Limb (tissue), 2 donors: Measurements from ENCODE around the gene S100G.

Experiments used
- DNase-seq, 2 donors: peaks; one replicate each; pipeline ENCODE4 v3.0.0-alpha.2; 2016; ENCODE audit errors: extremely low spot score in 2 of 2

S100G gene

DNA sequence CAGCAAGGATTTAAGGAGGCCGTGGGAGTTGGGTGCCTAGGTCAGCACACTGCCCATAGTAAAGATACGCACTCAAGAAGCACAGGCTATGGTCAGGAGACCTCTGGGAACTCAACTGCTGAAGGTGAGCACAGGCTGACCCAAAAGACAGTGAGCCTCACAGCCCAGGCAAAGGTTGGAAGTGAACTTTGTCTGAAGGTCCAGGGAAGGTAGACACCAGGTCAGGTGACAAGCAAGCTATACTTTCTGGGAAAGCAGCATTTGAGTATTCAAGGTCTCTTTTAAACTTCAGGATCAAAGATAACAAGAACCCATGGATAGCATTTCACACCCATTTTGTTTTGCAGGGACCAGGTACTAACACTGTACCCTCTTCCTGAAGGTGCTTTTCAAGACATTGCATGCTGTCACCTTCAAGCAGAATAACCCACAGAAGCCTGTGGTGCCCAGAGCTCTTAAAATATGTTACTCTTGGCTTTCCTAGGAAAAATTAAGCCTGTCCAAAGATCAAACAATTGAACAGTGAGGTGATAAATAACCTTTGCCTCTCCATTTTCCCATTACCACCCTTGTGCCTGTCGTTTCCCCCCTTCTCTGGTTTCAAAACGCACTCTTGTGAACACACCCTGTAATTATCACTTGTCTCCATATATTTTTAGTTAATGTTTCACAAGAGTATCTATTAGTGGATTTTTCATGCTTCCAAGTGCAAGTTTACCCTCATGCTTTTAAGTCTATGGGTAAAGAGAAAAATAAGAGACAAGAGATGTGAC is 3.4 kb upstream of the S100G start:
- DNase-seq, result no peak

- DNase-seq, result no peak
Measured at GRCh38 chrX:16651391-16652024, 1.6 kb downstream of the S100G start.

- no peak for DNase-seq
Measured at GRCh38 chrX:16653424-16653823, 3.5 kb downstream of the S100G start.

- no peak for DNase-seq
Measured at GRCh38 chrX:16654093-16654492, 4.1 kb downstream of the S100G start.

DNA sequence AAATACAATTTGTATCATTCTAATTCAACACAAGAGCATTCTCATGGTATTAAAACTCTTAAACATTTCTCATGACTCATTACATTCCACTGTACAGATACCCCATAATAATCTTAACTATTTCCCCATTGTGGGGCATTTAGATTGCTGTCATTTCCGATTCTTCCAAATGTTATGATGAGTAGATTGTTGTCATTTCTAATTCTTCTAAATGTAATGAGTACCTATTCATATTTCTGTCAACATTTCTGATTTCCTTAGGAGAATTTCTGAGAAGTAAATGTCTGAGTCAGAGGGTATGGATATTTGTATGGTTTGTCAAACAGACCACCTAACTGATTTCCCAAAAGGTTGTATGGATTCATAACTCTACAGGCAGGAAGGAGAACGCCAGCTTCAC is 8.3 kb downstream of the S100G start:
- DNase-seq, result no peak

GRCh38 chrX:16659321-16659720 is 9.4 kb downstream of the S100G start:
- DNase-seq, result no peak

GRCh38 chrX:16661495-16661894 is 11.5 kb downstream of the S100G start:
- DNase-seq, result no peak

DNA sequence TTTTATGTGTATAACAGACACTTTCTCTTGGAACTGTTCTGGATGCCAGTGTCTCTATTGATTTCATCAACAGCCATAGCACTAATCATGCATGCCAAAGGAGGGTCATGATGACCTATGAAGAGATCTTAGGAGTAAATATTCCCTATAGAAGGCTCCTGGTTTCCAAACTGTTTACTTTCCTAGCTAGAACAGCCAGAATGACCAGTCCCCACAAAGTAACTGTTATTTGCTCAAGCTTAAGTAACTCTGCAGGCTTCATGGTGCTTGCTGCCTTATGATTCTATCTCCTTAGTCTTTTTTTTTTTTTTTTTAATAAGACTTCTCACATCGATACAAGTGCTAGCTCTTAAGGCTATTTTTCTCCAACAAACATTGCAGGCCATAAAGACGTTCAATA is 12.4 kb downstream of the S100G start:
- DNase-seq, result no peak

DNA sequence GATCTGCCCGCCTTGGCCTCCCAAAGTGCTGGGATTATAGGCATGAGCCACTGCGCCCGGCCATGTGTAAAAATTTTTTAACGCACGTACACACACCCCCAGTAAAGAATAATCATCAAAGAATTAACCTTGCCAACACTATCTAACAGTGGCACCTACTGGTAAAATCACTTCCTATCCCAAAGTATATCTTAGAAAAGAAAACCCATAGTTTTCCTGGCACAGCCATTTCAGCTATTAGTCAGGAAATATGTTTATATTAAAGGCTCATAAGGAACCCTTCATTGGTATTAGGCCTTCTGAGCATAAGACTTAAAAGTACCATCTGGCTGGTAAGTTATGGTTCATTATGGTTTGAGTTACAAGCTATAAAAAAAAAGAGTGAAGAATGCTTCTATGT is 14.1 kb downstream of the S100G start:
- no peak for DNase-seq

DNA sequence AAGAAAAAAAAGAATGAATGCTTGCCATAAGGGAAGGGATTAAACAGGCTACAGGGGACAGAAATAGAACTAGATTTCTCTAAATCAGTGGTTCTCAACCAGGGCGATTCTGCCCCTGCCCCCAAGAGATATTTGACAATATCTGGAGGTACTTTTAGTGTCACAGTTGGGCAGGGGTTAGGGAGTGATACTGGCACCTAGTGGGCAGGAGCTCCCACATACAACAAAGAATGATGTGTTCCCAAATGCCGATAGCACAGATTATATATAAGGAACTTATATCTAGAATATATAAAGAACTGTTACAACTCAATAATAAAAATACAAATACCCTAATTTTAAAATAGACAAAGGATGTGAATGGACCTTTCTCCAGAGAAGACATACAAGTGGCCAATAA is 14.7 kb downstream of the S100G start:
- DNase-seq, result no peak

GRCh38 chrX:16665089-16665488 is 15.1 kb downstream of the S100G start:
- DNase-seq, result no peak

DNA sequence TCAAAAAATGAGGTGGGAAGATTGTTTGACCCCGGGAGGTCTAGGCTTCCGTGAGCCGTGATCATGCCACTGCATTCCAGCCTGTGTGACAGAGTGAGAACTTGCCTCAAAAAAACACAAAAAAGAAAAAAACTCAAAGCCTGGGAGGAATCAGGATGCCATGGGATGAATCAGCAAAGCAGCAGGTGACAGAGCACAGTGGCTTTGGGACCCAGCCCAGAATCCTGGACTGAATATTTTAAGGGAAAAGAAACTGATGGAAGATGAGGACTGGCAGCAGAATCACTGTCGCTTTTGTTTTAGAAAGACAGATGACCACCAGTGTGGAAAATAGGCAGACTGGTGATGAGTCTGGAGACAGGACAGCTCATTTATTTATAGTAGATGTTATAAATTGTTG is 16.6 kb downstream of the S100G start:
- no peak for DNase-seq

GRCh38 chrX:16671005-16671404 is 21.0 kb downstream of the S100G start:
- peak; percentile 26 to 37 for DNase-seq

DNA sequence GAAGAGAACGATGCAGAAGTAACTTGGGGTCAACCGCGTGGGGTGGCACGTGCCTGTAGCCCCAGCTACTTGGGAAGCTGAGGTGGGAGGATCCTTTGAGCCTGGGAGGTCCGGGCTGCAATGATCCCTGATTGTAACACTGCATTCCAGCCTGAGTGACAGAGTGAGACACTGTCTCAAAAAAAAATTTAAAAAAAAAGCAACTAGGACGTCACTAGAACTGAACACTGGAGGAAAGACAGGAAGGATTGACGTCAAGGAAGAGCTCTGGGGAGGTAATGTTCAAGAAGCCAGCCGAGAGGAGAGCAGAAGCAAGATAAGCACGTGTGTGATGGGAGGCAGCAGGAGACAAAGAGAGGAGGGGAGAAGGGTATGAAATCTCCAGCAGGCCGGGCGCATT is 28.7 kb downstream of the S100G start:
- no peak for DNase-seq

- DNase-seq, result no peak
Measured at GRCh38 chrX:16683007-16683664, 33.2 kb downstream of the S100G start.

GRCh38 chrX:16687514-16687913 is 37.6 kb downstream of the S100G start:
- DNase-seq, result no peak

DNA sequence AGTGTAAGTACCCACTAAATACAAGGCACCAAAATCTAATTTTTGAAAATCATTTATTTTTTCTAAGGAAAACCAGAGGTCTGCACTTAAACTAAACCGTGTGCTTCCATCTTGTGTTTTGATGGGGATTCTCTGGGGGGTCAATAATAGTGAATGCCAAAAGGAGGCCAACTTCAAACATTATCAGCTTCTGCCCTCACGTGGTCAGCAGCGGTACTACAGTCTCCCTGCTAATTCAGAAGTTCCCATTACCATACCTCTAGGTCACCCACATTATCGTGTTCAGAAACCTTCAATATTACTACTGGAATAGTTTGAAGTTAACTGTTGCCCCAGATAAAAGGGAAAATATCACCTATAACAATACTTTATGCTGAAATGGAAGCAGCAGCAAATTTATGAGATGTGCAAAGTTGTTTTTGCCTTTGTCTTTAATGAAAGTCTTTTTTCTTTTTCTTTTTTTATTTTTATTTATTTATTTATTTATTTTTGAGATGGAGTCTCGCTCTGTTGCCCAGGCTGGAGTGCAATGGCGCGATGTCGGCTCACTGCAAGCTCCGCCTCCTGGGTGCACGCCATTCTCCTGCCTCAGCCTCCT is 45.2 kb downstream of the S100G start:
- peak; percentile 8 to 61 for DNase-seq

- no peak for DNase-seq
Measured at GRCh38 chrX:16696956-16697355, 47.0 kb downstream of the S100G start.

DNA sequence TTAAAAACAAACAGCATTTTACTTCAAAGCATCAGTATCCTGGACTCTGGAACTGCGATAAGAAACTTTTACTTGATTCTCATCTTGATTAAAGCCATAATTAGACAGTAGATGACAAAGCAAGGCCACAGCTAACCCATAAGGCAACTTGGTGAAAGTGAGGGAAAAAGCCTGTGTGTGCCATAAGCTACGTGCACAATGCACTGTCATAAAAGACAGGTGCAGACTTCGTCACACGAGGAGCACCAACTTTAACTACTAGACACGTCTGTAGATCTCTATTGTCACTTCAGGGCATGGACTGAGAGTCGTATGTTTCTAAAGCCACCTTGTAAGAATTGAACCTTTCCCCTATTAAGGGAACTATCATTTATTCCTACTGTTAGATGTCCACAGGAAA is 49.4 kb downstream of the S100G start:
- no peak for DNase-seq

GRCh38 chrX:16700734-16701133 is 50.8 kb downstream of the S100G start:
- no peak for DNase-seq

- DNase-seq, result no peak
Measured at GRCh38 chrX:16702700-16703599, 53.0 kb downstream of the S100G start.
